ENCODE data around the gene MAPK8IP3.
A peak's percentile ranks its signal among the peaks of the same experiment; 100 is the strongest.
"Not testable (repeated sequence)": the region's sequence is repeated elsewhere in the genome, so short reads cannot be mapped to it uniquely, and the experiment has no call there.

The MAPK8IP3 gene

GRCh38 chr16:1790261-1790610, 84.2 kb downstream of the MAPK8IP3 start:
- DNase-seq: no peak

DNA sequence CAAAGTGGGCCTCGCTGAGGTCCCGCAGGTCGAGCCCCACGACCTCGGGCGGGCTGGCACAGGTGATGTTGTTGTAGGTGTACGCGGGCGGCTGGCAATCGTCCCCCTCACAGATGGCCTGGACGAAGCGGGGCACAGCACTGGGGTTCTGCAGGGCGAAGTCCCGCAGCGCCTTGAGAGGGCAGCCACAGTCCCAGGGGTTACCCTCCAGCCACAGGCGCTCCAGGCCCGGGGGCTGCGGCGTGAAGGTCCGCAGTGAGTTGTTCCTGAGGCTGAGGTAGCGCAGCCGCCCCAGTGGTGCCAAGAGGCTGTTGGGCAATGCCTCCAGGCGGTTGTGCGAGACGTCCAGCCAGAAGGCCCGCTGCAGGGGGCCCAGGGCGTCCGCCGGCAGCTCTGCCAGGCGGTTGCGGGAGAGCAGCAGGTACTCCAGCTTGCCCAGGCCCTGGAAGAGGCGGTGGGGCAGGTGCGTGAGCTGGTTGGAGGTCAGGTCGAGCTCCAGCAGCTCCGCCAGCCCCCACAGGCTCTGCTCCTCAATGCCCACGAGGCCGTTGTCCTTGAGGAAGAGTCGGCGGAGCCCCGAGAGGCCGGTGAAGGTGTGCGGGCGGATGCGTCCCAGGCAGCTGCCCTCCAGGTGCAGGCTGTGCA, 84.7 kb downstream of the MAPK8IP3 start:
- DNase-seq: no peak

- DNase-seq: no peak
Observed at GRCh38 chr16:1791256-1791942, 85.4 kb downstream of the MAPK8IP3 start.

GRCh38 chr16:1791943-1792812, 86.2 kb downstream of the MAPK8IP3 start:
- DNase-seq: no peak

- DNase-seq: no peak
Observed at GRCh38 chr16:1792836-1793577, 87.0 kb downstream of the MAPK8IP3 start.

- DNase-seq: no peak
Observed at GRCh38 chr16:1793578-1794220, 87.7 kb downstream of the MAPK8IP3 start, which contains the start of gene IGFALS. IGFALS (minus strand) TSS chr16:1793705; CDS start chr16:1793652, 53 bp downstream.

DNA sequence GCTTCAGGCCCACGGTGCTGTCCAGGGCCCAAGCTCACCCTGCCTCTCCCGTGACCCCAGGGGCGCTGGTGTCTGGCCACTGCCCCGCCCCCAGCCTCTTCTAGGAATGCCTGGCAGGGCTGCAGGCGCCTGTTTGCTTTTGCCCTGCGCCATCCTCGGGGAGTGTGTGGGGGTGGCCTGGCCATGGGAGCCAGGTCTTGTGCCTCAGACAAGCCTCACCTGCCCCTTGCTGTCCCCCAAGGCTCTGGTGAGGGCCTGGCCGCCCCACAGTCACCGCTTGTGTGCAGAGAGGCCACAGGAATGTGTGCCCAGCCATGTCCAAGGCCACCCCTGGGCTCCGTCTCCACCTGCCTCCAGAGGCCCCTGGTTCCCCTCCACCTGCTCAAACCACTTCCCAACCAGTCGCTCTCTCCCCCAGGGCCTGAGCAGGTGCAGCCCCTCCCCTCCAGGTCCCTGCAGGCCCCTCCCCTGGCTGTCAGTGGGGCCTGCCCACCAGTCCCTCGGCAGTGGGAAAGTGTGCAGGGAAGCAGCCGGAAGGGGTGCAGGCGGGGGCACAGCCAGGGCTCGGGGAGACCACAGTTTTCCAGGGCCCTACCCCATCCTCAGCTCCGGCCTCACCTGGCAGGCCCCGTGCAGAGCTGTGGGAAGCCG, 88.4 kb downstream of the MAPK8IP3 start:
- no peak for DNase-seq

DNA sequence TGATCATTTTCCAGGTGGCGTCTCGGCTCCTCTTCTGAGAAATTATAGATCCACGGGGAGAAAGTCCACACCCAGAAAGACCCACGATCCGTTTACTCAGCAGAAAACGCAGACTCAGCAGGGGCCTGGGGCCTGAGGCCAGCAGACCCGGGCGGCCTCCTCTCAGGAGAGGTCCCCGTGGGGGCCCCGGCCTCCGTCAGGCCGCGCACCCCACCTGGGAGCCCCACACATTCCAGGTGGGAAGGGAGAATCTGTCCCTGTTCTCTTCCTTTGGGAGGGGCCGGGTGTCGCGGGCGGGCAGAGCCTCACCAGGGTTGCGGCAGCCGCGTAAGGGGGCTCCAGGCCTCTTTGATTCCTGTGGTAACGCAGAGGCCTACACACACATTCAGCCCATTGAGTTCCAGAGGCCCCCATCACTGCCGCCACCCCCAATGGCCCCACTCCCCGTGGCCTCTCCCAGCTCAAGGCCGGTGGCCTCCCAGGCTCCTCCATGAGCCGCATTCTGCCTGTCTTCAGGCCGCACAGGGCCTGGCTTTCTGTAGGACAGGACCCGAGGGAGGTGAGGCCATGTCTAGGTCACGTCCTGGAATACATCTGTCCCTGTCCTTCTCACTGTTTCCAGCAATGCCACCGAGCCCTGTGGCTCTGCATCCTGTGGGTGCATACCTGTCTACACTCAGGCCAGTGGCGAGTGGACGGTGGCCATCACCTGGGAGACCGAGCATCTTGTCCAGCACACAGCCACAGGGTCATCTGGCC, 89.1 kb downstream of the MAPK8IP3 start:
- DNase-seq: no peak

DNA sequence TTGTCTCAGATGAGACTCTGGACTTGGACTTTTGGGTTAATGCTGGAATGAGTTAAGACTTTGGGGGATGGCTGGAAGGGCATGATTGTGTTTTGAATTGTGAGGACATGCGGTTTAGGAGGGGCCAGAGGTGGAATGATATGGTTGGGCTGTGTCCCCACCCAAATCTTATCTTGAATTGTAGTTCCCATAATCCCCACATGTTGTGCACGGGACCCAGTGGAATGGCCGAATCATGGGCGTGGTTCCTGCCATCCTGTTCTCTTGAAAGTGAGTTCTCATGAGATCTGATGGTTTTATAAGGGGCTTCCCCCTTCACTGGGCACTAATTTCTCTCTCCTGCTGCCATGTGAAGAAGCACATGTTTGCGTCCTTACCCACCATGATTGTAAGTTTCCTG, 93.3 kb downstream of the MAPK8IP3 start:
- DNase-seq: not testable (repeated sequence)

GRCh38 chr16:1800701-1801100, 94.7 kb downstream of the MAPK8IP3 start:
- no peak for DNase-seq

DNA sequence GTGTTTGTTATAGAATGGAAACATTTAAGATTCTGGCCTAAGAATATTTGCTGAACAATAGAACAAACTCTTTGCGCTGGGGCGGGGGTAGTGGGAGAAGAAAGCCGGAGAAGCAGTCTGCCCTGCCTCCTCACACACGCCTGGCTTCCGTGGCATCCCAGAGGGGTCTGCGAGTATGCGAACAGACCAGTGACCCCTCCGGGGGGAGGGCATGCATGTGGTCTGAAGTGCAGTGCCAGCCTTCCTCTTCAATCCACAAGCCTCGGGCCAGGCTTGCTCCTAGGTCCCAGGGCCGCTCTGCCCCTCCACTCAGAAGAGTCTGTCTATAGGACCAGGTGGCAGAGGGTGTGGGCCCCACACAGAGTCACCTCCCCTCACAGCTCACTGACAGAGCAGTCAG, 101.6 kb downstream of the MAPK8IP3 start:
- no peak for DNase-seq

GRCh38 chr16:1808691-1809090, 102.7 kb downstream of the MAPK8IP3 start:
- no peak for DNase-seq

- no peak for DNase-seq
Observed at GRCh38 chr16:1809281-1809801, 103.3 kb downstream of the MAPK8IP3 start.

DNA sequence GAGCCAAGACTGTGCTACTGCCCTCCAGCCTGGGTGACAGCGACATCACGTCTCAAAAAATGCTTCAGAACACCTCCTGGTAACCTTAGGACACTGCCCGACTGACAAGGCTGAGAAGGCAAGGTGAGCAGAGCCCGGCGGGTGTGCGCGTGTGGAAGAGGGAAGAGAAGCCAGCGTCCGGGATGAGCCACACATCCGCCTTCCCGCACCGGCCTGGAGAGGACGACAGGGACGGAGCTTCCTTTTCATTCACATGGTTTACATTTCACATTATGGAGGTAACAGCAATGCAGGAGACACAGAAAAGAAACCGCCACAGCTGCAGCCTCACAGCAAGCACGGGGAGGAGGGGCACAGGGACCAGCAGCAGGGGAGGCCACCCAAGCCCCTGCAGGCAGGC, 104.1 kb downstream of the MAPK8IP3 start:
- DNase-seq: no peak

DNA sequence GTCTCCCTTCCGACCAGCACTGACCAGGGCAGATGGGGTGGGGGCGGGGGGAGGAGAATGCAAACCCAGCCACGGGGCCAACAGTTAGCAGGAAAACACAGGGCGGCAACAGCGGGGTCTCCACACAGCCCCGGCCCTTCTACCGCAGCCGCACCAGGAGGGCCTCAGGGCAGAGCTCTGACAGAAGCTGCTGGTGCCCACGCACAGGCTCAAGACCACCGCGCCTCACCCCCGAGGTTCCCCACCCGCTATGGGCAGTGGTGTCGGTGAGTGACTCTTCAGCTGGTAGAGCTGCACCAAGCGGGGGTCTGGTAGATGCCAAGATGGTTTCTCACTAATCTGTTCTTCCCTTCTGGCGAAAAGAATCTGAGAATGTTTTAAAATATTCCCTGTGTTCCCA, 104.5 kb downstream of the MAPK8IP3 start:
- no peak for DNase-seq

- peak; percentile 72 for DNase-seq
Observed at GRCh38 chr16:1812732-1813163, 106.8 kb downstream of the MAPK8IP3 start.

DNA sequence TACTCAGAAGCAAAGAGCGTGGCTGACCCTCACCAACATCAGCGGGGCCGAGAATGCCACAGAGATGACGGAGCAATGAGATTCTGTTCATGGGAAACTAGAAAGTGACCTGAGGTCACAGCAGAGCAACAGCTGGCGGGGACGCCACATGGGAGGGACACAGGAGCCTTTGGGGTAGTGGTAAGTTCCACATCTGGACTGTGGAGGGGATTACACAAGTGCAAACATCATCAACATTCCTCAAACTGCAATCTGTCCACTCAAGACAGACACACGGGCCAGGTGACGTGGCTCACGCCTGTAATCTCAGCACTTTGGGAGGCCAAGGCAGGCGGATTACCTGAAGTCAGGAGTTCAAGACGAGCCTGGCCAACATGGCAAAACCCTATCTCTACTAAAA, 109.5 kb downstream of the MAPK8IP3 start:
- no peak for DNase-seq

DNA sequence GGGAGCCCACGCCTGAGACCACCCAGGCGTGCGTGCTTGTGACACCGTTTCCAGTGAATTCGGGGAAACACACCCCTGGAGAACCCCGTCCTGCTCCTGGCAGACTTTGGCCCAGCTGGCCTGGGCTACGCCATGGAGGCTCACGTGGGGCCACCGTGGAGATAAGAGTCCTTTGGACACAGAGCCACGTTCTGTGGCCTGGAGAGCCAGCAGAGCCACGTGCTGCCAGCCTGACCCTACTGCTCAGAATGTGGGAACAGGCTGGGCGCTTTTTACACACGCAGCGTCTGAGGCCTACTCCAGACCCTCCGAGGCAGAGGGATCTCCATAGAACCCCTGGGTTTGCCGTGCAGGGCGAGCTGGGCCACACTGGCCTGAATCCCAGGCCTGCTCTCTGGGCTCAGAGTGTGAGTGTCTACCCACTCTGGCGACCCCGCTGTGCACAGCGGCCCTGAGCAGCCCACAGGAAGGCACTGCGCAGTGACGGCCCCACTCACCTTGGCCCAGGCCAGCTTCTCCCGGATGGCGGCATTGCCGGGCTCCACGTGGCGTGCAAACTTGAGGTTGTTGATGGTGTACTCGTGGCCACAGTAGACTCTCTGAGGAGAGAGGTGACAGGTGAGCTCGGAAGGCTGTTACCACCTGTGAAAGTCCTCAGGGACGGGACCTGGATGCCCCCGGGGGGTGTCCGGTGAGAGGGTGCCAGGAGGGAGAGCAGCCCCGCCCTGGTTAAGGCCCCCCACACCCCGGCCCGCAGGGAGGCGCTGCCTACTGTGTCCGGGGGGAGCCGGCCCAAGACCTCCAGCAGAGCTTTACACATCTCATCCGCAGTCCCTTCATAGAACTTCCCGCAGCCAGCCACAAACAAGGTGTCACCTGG, 110.6 kb downstream of the MAPK8IP3 start:
- no peak for DNase-seq

GRCh38 chr16:1817276-1817589, 111.2 kb downstream of the MAPK8IP3 start:
- DNase-seq: no peak

- DNase-seq: no peak
Observed at GRCh38 chr16:1817716-1818115, 111.7 kb downstream of the MAPK8IP3 start.

All from stimulated activated CD8-positive, alpha-beta memory T cell treated with anti-CD3 and anti-CD28 coated beads, Interleukin-4, amount 100 ng/mL, for 48 hours (primary cell).